ENCODE measurements around the gene MTMR11. TPM values are rescaled to one million over a fixed set of nuclear protein-coding genes. Genes with fewer than 3 reads are reported as not detected.
"Not testable (repeated sequence)": the region's sequence is repeated elsewhere in the genome, so short reads cannot be mapped to it uniquely, and the experiment has no call there.

MTMR11 gene
- total RNA-seq, 2 donors from 2014 or later: 2.3 to 4.5 TPM

- peaks cover 35 to 51% of the 10 kb centered on the region in 2 donors for H3K36me3 Mint-ChIP-seq
- ATAC-seq (no peak), DNase-seq (ENCODE audit: low spot score in 2 of 2) (no peak)
- H3K9me3 Mint-ChIP-seq: no peaks in the 10 kb centered on the region
- H3K27ac Mint-ChIP-seq: peak overlapping the region in 1 of 2 donors; percentile 58
These were observed 11.3 kb downstream of the MTMR11 start for GRCh38 chr1:149925345-149925744.

GRCh38 chr1:149923626-149924025, 13.1 kb downstream of the MTMR11 start:
- Mint-ChIP-seq H3K36me3 (peaks cover 35 to 51% of the 10 kb centered on the region in 2 donors), H3K9me3 (no peaks in the 10 kb centered on the region), H3K27ac (no peak overlapping the region)
- DNase-seq (ENCODE audit: low spot score in 2 of 2): no peak
- ATAC-seq: no peak

GRCh38 chr1:149917571-149918144, 19.0 kb downstream of the MTMR11 start, which contains the start of gene SV2A:
Gene SV2A (minus strand): TSS chr1:149917844. CDS start chr1:149913840, 4,004 bp downstream.
- Mint-ChIP-seq H3K9me3 (no peaks in the 10 kb centered on the region), H3K27ac (peak within 1 kb of the TSS; percentile 12 to 63), H3K36me3 (peaks cover 0 to 5% of the 10 kb centered on the region in 2 donors)
- ATAC-seq: peak; percentile 84 to 90
- DNase-seq (ENCODE audit: low spot score in 2 of 2): peak in 1 of 2 donors; percentile 44

DNA sequence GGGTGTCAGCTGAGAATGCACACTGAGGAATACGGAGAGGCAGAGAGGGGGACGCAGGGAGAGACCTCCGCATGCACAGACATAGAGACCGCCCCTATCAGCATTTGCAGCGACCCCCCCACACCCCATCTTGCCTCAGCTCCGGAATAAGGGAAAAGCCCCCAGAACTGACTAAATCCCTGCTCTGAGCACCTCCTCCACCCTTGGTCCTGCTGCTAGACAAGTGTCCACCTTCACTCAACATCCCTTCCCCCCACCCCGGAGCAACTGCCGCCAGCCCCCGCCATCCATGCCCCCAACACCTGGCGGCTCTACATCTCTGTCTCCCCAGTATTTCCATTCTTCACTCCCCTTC, 19.8 kb downstream of the MTMR11 start:
- DNase-seq (ENCODE audit: low spot score in 2 of 2) (no peak), ATAC-seq (no peak)
- H3K9me3 Mint-ChIP-seq: no peaks in the 10 kb centered on the region
- H3K36me3 Mint-ChIP-seq: no peaks in the 10 kb centered on the region
- H3K27ac Mint-ChIP-seq: peak overlapping the region in 1 of 2 donors; percentile 63

DNA sequence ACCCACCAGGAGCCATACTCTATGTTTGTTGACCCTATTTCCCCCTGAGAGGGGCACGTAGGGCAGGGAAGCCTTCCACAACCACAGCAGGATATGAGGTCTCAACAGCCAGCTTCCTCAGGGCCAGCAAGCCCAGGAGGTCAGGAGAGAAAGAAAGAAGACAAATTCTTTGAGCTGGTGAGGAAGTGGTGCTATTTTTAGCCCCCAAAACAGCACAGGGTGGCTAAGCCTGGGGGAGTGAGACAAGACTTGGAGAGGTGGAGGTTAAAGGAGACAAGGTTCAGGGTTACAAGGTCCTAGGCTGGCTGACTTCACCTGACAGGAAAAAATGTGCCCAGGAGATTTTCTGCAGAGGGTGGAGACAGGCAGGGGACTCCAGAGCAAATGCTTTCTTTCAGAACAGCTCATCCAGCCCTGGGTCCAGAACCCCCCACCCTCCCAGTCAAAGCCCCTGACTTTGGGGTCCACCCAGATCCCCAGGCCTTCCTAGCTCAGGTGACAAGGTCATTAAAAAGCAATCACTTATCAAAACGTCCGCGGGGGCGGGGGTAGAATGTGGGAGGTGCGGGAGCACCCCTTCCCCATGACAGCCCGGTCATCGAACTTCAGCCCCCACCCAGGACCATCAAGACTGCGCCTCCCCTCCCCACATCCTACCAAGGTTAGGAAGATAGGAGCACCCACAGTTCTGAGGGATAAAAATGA, 20.3 kb downstream of the MTMR11 start:
- ATAC-seq (peak in 1 of 2 donors; percentile 13), DNase-seq (ENCODE audit: low spot score in 2 of 2) (no peak)
- H3K9me3 Mint-ChIP-seq: no peaks in the 10 kb centered on the region
- H3K27ac Mint-ChIP-seq: peak overlapping the region in 1 of 2 donors; percentile 11
- no peaks in the 10 kb centered on the region for H3K36me3 Mint-ChIP-seq

DNA sequence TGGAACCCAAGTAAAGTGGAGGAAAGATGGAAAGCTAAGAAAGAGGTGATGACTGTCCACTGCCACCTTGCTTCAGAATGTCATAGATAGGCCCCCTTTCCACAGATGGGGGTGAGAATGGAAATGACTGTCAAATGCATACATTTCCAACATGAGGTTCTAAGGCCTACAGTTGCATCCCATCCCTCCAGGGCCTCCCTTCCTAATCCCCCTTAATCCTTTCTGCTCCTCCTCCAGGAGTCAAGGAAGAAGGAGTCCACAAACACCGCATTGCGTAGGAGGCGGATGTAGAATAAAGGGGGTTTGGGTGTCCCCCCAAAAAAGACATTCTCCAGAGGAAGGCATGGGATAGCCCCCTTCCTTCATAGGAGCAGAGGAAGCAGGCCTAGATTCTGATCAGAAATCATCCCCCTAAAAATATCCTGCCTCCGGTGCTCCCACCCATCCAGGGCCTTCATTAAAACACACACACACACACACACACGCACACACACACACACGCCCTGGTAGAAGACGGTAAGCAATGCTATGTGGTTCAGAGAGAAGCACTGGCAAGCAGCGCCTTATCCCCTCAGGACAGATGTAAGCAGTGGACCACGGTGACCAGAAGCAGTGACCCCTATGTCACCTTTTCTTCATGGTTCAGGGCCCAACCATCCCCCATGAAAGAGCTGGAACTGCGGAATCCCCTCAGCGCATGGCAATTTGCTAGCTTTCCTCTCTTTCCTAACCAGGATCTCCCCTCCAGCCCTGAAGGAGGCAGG, 21.1 kb downstream of the MTMR11 start:
- H3K9me3 Mint-ChIP-seq: no peaks in the 10 kb centered on the region
- DNase-seq (ENCODE audit: low spot score in 2 of 2): no peak
- H3K27ac Mint-ChIP-seq: peak overlapping the region in 1 of 2 donors; percentile 11
- H3K36me3 Mint-ChIP-seq: no peaks in the 10 kb centered on the region
- ATAC-seq: no peak

- DNase-seq (ENCODE audit: low spot score in 2 of 2): no peak
- no peak for ATAC-seq
- H3K27ac Mint-ChIP-seq: no peak overlapping the region
- H3K36me3 Mint-ChIP-seq: no peaks in the 10 kb centered on the region
- no peaks in the 10 kb centered on the region for H3K9me3 Mint-ChIP-seq
These were observed 22.1 kb downstream of the MTMR11 start for GRCh38 chr1:149914545-149914944.

- Mint-ChIP-seq H3K36me3 (peaks cover 0 to 6% of the 10 kb centered on the region in 2 donors), H3K27ac (peak overlapping the region in 1 of 2 donors; percentile 32), H3K9me3 (peaks cover 0 to 4% of the 10 kb centered on the region in 2 donors)
- ATAC-seq (no peak), DNase-seq (ENCODE audit: low spot score in 2 of 2) (no peak)
These were observed 30.1 kb downstream of the MTMR11 start for GRCh38 chr1:149906570-149907075.

DNA sequence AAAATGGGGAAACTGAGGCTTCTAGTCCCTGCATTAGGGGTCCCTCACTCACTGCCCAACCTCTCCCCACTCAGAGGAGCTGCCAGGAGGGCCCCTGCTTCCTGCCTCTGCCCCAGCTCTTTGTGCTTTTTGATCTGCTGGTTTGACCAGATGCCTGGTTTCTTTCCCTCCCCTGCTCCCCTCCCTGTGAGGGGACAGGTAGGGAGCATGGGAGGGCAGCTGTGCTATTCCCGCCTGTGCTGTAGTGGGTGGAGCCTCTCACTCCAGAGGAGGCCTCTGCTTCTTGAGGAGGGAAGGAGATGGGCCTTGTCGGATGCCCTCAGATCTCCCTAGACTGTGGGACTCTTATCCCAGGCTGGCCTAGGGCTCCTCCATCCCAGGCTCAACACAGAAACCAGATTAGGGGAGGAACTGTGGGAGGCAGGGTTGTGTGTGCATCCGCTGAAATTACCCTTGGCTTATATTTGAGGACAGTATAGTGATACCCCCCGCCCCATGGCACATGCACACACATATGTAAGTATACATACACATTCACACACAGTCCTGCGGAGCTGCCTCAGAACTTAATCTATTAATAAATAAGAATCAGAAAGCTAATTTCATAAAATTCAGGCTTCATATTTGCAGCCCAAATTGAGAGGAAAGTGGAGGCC, 32.7 kb downstream of the MTMR11 start:
- Mint-ChIP-seq H3K9me3 (peaks cover 0 to 9% of the 10 kb centered on the region in 2 donors), H3K27ac (peak overlapping the region in 1 of 2 donors; percentile 69), H3K36me3 (peaks cover 13 to 16% of the 10 kb centered on the region in 2 donors)
- DNase-seq (ENCODE audit: low spot score in 2 of 2) (no peak), ATAC-seq (no peak)

DNA sequence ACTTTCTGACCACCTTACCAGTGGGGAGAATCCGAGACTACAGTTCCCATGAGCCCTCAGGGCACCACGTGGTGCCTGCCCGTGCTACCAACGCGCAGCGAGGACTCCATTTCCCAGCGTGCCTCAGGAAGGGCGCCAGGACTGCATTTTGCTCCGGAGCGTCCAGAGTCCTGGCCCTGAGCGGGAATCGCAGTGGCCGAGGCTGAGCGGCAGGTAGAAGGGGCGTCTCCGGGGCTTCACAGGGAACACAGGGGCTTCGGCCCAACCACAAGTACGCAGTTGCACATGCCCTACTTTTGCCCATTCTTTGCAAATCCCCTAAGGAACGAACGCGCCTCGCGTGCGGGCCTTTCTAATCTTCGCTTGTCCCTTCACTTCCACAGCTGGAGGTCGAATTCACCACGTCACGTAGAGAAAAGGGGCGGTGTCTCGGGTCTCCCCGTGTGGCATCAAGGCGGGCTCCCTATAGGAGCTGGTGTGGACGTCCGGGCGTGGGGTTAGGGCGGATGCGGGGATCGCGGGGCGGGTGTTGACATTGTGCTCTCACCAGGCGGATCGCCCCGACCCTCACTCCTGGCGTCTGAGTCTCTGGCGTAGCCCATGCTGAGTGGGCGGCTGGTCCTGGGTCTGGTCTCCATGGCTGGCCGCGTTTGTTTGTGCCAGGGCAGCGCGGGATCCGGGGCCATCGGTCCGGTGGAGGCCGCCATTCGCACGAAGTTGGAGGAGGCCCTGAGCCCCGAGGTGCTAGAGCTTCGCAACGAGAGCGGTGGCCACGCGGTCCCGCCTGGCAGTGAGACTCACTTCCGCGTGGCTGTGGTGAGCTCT, 37.0 kb downstream of the MTMR11 start, which contains the start of gene BOLA1:
TSS of gene BOLA1 (plus strand) at position 109 of the 825 bp plus-strand sequence. CDS start at position 601, 492 bp downstream.
- ATAC-seq (peak; percentile 97 to 98), DNase-seq (ENCODE audit: low spot score in 2 of 2) (peak; percentile 80 to 82)
- peak within 1 kb of the TSS; percentile 84 to 94 for H3K27ac Mint-ChIP-seq
- H3K9me3 Mint-ChIP-seq: peaks cover 0 to 12% of the 10 kb centered on the region in 2 donors
- peaks cover 14 to 16% of the 10 kb centered on the region in 2 donors for H3K36me3 Mint-ChIP-seq

DNA sequence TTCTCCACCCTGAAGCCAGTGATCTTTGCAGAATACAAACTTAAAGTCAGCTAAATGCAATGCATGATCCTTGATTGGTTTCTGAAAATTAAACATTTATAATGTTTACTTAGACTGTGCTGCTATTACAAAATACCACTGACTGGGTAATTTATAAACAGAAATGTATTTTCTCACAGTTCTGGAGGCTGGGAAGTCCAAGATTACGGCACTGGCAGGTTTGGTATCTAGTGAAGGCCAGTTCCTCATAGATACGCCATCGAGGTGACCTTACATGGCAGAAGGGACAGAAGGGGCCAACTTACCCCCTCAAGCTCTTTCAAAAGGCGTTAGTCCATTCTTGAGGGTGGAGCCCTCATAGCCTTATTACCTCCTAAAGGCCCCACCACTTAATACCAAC, 40.1 kb downstream of the MTMR11 start:
- H3K27ac Mint-ChIP-seq: no peak overlapping the region
- peaks cover 0 to 8% of the 10 kb centered on the region in 2 donors for H3K9me3 Mint-ChIP-seq
- ATAC-seq: no peak
- DNase-seq (ENCODE audit: low spot score in 2 of 2): no peak
- H3K36me3 Mint-ChIP-seq: peaks cover 8 to 16% of the 10 kb centered on the region in 2 donors

GRCh38 chr1:149888999-149889289, 47.7 kb downstream of the MTMR11 start:
- no peaks in the 10 kb centered on the region for H3K9me3 Mint-ChIP-seq
- no peak for DNase-seq (ENCODE audit: low spot score in 2 of 2)
- no peaks in the 10 kb centered on the region for H3K36me3 Mint-ChIP-seq
- ATAC-seq: no peak
- H3K27ac Mint-ChIP-seq: no peak overlapping the region

GRCh38 chr1:149888247-149888998, 48.3 kb downstream of the MTMR11 start:
- Mint-ChIP-seq H3K36me3 (no peaks in the 10 kb centered on the region), H3K9me3 (no peaks in the 10 kb centered on the region), H3K27ac (no peak overlapping the region)
- DNase-seq (ENCODE audit: low spot score in 2 of 2) (peak; percentile 71), ATAC-seq (peak; percentile 32 to 36)

DNA sequence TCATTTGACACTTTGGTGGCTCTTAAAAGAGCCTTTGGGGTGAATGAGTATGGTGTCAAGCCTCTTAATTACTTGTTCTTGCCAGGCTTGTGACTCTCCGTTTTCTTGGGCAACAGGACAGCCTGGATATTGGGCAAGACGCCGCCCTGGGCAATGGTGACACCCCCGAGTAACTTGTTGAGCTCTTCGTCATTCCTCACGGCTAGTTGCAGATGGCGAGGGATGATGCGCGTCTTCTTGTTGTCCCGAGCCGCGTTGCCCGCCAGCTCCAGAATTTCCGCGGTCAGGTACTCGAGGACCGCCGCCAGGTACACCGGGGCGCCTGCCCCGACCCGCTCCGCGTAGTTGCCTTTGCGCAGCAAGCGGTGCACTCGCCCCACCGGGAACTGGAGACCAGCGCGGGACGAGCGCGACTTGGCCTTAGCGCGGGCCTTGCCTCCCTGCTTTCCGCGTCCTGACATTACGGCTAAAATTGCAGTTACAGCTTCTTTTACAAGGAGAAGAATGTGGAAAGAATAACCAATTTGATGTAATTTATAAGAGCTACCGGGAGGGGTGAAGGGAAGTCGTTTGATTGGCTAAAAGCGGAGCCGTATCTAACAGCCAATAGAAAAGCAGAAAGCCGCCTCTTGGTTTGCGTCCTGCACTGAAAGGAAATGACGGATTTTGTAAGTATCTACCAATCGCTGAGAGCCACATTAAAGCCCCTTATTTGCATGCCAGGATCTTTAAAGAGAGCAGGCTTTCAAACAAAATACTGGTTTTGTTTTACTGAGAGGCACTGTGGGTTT, 49.0 kb downstream of the MTMR11 start:
- ATAC-seq (peak; percentile 59 to 66), DNase-seq (ENCODE audit: low spot score in 2 of 2) (peak; percentile 83 to 86)
- Mint-ChIP-seq H3K27ac (no peak overlapping the region), H3K9me3 (no peaks in the 10 kb centered on the region), H3K36me3 (no peaks in the 10 kb centered on the region)

DNA sequence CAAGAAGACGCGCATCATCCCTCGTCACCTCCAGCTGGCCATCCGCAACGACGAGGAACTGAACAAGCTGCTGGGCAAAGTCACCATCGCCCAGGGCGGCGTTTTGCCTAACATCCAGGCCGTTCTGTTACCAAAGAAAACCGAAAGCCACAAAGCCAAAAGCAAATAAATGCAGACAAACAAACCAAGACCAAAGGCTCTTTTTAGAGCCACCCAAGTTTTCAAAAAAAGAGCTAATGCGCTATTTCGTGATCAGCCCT, 49.6 kb downstream of the MTMR11 start:
- H3K9me3 Mint-ChIP-seq; DNase-seq (ENCODE audit: low spot score in 2 of 2); H3K27ac Mint-ChIP-seq; ATAC-seq; H3K36me3 Mint-ChIP-seq: not testable (repeated sequence)
